GM19455 (cell line): ENCODE results near the gene PLK2.

Experiments
- ATAC-seq: cut with Tn5 transposase; IDR thresholded peaks from one replicate; pipeline ENCODE4 v1.9.1; 2021; ENCODE audit not compliant: unreplicated experiment

The PLK2 gene

DNA sequence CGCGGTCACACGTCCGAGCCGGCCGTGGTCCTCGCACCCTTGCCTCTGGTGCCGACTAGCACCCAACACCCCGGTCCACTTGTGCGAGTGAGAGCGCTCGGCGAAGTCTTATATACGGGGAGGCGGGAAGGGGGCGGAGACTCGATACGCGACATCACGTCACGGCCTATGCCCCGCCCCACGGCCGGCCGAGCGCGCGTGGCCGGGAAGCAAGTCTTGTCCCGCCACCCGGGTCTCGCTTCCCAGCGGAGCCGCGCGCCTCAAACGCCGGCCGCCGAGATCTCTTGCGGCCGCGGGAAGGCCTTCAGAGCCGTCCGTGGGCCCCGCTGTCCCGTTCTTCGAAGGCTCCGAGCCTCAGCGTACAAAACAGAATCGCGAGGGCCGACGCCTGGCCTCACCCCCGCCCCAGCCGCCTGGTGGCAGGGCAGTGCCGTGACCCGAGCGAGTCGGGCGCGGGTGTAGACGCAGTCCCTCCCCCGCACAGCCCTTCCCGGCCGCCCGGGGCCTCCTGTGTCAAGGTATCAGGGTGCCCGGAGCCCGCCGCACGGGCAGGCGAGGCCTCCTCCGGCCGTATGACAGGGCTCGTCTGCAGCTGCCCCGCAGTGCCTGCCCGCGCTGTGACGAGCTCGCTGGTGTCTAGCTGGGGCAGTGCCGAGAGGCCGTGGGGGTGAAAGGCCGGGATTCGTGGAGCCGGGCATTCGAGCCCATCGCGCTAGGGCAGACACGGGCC is at the start of gene PLK2:
PLK2 (minus strand) TSS at position 85 of the 730 bp plus-strand sequence. CDS start 127 bp downstream, outside the sequence.
- ATAC-seq, result peak; percentile 81

DNA sequence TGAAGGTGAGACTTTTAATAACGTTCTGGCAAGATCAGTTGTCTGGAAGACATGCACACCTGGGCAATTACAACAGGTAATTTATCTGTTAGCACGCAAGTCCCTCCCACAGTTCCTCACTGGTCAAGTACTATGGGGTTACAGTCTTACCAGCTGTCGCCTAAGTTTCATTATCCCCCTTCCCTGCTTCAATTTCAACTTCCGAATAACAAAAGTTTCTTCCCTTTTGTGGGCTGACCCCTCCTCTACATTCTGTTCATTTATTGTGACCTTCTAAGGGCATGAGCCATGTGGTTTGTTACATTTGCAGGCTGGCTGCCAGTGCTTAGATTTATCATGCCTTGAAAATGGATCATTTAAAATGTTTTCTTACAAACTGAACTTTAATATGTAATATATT is 47.8 kb upstream of the PLK2 start:
- no peak for ATAC-seq

- ATAC-seq, result peak; percentile 72
Measured at GRCh38 chr5:58505971-58506640, 46.2 kb upstream of the PLK2 start.

DNA sequence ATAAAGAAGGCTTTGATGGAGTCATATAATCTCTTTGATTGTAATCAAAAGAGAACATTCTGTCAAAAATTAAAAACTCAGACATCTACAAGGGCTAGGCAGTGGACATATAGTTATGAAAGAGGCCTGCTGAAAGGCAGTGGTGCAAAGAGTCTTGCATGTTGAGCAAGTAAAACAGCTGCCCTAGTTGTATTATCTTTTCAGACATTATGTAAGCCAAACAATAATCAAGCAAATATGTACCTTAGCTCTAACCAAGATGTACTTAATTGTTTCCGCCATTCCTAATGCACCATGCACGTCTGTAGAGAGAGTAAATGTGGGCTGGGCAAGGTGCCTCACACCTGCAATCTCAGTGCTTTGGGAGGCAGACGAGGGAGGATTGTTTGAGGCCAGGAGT is 45.6 kb upstream of the PLK2 start:
- peak; percentile 10 for ATAC-seq

DNA sequence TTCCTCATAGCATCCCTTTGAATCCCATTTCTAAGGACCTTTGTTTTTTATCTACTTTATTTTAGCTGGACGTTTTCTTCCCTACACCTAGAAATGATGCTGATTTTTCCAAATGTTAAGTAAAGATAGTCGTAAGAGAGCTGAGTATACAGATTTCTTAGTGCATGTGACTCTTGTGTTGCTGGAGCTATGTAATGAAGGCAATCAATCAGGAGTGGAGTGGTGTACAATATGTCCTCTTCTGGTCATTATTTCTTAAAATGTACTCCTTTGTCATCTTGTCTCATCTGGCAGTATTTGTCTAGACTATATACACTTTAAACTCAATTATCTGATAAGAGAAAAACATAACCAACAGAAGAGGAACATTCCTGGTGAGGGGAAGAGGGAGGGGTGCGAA is 44.9 kb upstream of the PLK2 start:
- no peak for ATAC-seq

- no peak for ATAC-seq
Measured at GRCh38 chr5:58503390-58504046, 43.6 kb upstream of the PLK2 start.

- no peak for ATAC-seq
Measured at GRCh38 chr5:58501778-58502417, 42.0 kb upstream of the PLK2 start.

GRCh38 chr5:58499941-58500340 is 40.1 kb upstream of the PLK2 start:
- no peak for ATAC-seq

- ATAC-seq, result no peak
Measured at GRCh38 chr5:58499231-58499630, 39.3 kb upstream of the PLK2 start.

DNA sequence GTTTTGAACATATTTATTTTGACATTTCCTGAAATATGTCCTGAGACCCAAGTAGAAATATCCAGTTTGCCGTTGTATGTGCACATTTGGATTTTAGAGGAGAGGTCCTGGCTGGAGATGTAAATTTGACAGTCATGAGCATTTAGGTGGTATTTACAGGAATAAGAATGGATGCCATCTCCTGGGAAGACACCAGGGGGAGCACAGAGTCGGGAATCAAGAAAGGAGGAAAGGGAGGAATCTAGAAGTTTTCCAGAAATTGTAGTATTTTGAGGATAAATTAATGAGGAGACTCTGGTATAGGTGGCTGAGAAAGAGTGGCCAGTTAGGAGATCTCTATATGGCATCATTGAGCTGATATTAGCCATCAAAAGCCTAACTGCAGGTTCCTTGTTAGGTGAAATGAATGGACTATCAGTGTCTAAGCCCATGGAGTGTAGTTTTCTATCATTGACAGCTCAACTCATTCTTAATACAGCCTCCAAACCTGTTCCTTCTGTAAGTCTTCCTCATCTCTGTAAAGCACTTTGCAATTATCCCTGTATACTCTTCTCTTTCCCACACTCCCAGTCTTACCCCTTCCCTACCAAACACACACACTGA is 38.6 kb upstream of the PLK2 start:
- ATAC-seq, result no peak

DNA sequence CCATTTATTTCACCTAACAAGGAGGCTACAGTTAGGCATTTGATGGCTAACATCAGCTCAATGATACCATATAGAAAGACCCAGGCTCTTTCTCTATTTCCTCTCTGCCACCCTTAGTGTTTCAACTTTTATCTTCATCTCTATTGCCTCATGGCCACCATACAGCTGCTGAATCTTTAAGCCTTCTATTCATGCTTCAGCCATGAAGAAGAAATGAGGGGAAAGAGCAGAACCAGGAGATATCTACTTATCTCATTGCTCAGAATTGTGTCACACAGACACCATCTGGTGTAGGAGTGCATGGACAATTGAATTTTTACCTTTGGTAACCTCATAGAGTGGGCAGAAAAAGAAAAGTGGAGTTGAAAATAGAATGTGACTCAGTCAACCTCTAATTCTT is 38.0 kb upstream of the PLK2 start:
- no peak for ATAC-seq

GRCh38 chr5:58497386-58497785 is 37.5 kb upstream of the PLK2 start:
- ATAC-seq, result no peak

DNA sequence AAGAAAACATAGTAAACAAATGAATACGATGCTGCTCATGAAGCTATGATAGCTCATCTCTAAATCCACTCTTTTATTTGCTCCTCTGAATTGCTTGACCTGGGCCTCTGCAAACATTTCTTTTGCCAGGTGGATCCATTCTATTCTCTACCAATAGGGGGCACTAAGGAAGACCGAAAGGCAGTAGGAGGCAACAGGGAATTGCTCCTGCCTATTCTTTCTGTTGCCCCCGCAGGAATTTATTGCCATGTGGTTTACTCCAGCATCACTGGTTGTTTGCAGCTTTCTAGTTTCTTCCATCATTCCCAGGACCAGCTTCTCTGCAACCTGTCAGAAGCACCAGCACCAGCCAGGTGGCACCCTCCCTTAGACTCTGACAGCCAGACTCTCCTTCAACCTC is 36.6 kb upstream of the PLK2 start:
- no peak for ATAC-seq

DNA sequence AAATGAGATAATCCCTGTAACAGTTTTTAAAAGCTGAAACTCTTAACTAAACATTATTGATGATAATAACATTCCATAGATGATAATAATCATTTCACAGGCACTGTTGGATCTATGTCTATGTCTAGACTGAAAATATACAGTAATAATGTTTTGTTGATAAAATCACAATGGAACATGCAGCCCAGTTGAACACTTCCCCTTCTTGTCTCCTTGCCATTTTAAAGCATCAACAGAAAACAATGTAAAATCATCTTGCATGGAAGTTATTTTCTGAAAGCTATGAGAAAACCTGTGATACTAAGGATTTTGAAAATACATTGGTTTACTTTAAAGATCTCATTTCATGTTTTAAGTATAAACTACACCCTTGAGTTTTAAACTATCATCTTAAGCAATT is 33.3 kb upstream of the PLK2 start:
- ATAC-seq, result no peak

- ATAC-seq, result no peak
Measured at GRCh38 chr5:58491216-58491892, 31.5 kb upstream of the PLK2 start, which contains the start of gene GAPT. GAPT (plus strand) TSS chr5:58491435; CDS start chr5:58494537, 3,102 bp downstream.

DNA sequence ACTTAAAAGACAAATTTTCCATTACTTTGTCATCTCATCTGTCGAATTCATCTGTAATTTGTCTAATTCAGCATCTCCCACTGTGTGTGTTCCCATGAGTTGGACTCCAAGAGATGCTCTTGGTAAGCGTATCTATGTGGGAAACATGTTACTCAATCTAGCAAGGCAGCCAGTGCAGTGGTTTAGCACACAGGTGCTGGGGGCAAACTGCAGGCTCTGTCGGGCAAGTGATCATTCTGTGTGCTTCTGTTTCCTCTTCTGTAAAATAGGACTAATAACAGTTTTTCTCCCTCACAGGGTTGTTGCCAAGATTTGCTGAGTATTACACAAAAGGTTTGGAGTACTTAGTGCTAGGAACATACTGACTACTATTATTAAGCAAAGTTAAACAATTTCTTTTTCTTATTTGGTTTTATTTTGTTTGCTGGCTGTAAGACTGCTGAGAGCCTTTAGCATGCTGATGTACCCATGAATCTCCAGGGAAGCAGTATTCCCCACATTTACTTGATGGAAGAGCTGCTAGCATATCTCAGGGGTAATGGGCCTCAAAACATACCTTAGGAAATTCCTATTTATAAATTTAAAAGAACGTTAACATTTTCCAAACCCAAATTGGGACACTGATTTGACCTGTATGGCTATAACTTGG is 30.6 kb upstream of the PLK2 start:
- ATAC-seq, result no peak

GRCh38 chr5:58486290-58486689 is 26.4 kb upstream of the PLK2 start:
- ATAC-seq, result no peak

- no peak for ATAC-seq
Measured at GRCh38 chr5:58484505-58484904, 24.6 kb upstream of the PLK2 start.

GRCh38 chr5:58482536-58482935 is 22.6 kb upstream of the PLK2 start:
- no peak for ATAC-seq

- ATAC-seq, result no peak
Measured at GRCh38 chr5:58481828-58482227, 21.9 kb upstream of the PLK2 start.
